BJ (cell line): ENCODE results near the gene PAIP1. TPM values are rescaled to one million over a fixed set of nuclear protein-coding genes. Genes with fewer than 3 reads are reported as not detected.
A peak's percentile ranks its signal among the peaks of the same experiment; 100 is the strongest.

Experiments
- CTCF ChIA-PET: fragments of 350-600 bp; formaldehyde crosslinking; extraction: SDS; loops from one replicate; lab custom pipeline; 2021; ENCODE audit warnings: antibody characterized with exemption, inconsistent platforms; lab: Yijun Ruan, JAX
- POLR2A ChIA-PET: fragments of 300-600 bp; sonication (Branson Sonifier 250); formaldehyde crosslinking; extraction: SDS; loops from one replicate; lab custom pipeline; 2021; ENCODE audit warnings: antibody characterized with exemption; lab: Charles Lee
- DNase-seq: peaks from one replicate; pipeline ENCODE4 v3.0.0-alpha.2; 2011; ENCODE audit warnings: low read depth
- H3K27me3 ChIP-seq: 2 replicates; pipeline ENCODE4 v1.6.0; 2011; ENCODE audit warnings: low read length; ENCODE audit not compliant: control insufficient read depth, insufficient read depth
- H3K36me3 ChIP-seq: 2 replicates; pipeline ENCODE4 v1.5.1; 2011; ENCODE audit warnings: low read length; ENCODE audit not compliant: control insufficient read depth, insufficient read depth
- H3K4me3 ChIP-seq: 2 replicates; pipeline ENCODE4 v1.5.1; 2011; ENCODE audit warnings: low read depth, mild to moderate bottlenecking, control low read depth, low read length
- CTCF ChIP-seq: IDR thresholded peaks from 2 replicates; pipeline ENCODE4 v1.5.1; 2011; ENCODE audit warnings: low read depth, mild to moderate bottlenecking, control low read depth, inconsistent platforms, low read length, moderate library complexity; ENCODE audit not compliant: insufficient read depth
- polyA minus RNA-seq: library from RNA; depleted of rRNA, polyadenylated mRNA; stranded (reverse); fragments of >200 nt; gene quantifications from 2 replicates; pipeline ENCODE4 v1.2.3, GENCODE V29; 2011; rRNA and poly(A)+ RNA removed
- polyA plus RNA-seq: library from polyadenylated mRNA; depleted of rRNA; stranded (reverse); fragments of >200 nt; gene quantifications from 2 replicates; pipeline ENCODE4 v1.2.3, GENCODE V29; 2011; rRNA removed

The PAIP1 gene
- polyA plus RNA-seq (71.8 and 126 TPM in 2 replicates), polyA minus RNA-seq (30.9 and 43.5 TPM in 2 replicates)

GRCh38 chr5:43556857-43557542 is at the start of gene PAIP1:
PAIP1 (minus strand) TSS chr5:43557077; CDS start chr5:43556846, 231 bp downstream.
- H3K4me3 ChIP-seq = peak within 1 kb of the TSS; percentile 89
- ChIA-PET CTCF (interaction anchor here (1.7 kb wide), 1 partner anchor 32 kb away, joined by 3 read pairs; no protein-coding TSS in a partner anchor), POLR2A (no interaction called here)
- peak; percentile 31 for TF ChIP-seq CTCF
- peaks cover 2% of the 10 kb centered on the region; the same call in 1 of the 2 replicates for H3K36me3 ChIP-seq
- DNase-seq = no peak
- H3K27me3 ChIP-seq = no peaks in the 10 kb centered on the region

- ChIA-PET CTCF (interaction anchor here (1.5 to 2.2 kb wide), 2 partner anchors 9 to 25 kb away, joined by 4 to 7 read pairs; no protein-coding TSS in a partner anchor), POLR2A (no interaction called here)
- no peak for DNase-seq
- H3K4me3 ChIP-seq = no peak overlapping the region
- H3K27me3 ChIP-seq = no peaks in the 10 kb centered on the region
- TF ChIP-seq CTCF = no peak
- H3K36me3 ChIP-seq = peaks cover 1% of the 10 kb centered on the region; the same call in 1 of the 2 replicates
Measured at GRCh38 chr5:43606351-43606750, 49.5 kb upstream of the PAIP1 start.

GRCh38 chr5:43604699-43605098 is 47.8 kb upstream of the PAIP1 start:
- DNase-seq = no peak
- Histone ChIP-seq H3K4me3 (no peak overlapping the region), H3K27me3 (no peaks in the 10 kb centered on the region), H3K36me3 (0 out of 2 replicates have a peak, but pooled peaks cover 1% of the 10 kb centered on the region)
- ChIA-PET CTCF (interaction anchor here (1.0 to 2.2 kb wide), 2 partner anchors 20 to 26 kb away, joined by 3 to 7 read pairs; no protein-coding TSS in a partner anchor), POLR2A (no interaction called here)
- TF ChIP-seq CTCF = no peak

GRCh38 chr5:43603344-43604217 is 46.7 kb upstream of the PAIP1 start:
- ChIA-PET CTCF (interaction anchor here (0.6 to 1.4 kb wide), 3 partner anchors 10 to 44 kb away, joined by 3 to 4 read pairs (median 3); no protein-coding TSS in a partner anchor), POLR2A (interaction anchor here (0.6 kb wide), 1 partner anchor 420 kb away, joined by 8 read pairs; no protein-coding TSS in a partner anchor)
- DNase-seq = no peak
- no peak for TF ChIP-seq CTCF
- Histone ChIP-seq H3K36me3 (no peaks in the 10 kb centered on the region), H3K4me3 (peak overlapping the region; percentile 76), H3K27me3 (no peaks in the 10 kb centered on the region)
